Mesothelial cell of epicardium (in vitro differentiated cells): Measurements from ENCODE around the gene CELF2. TPM values are rescaled to one million over a fixed set of nuclear protein-coding genes. Genes with fewer than 3 reads are reported as not detected.

Experiments
- DNase-seq, 2 experiments: peaks; one replicate each; pipeline ENCODE4 v3.0.0; 2021; ENCODE audit warnings: low spot score in 2 of 2; ENCODE audit not compliant: unreplicated experiment in 2 of 2
- H3K27ac Mint-ChIP-seq: 2 replicates; pipeline ENCODE4 v1.8.0; 2021; ENCODE audit warnings: mixed read lengths
- H3K27me3 Mint-ChIP-seq: 2 replicates; pipeline ENCODE4 v1.8.0; 2021; ENCODE audit warnings: low read depth, mixed read lengths
- H3K36me3 Mint-ChIP-seq: 2 replicates; pipeline ENCODE4 v1.8.0; 2021; ENCODE audit warnings: mixed read lengths
- H3K4me1 Mint-ChIP-seq: 2 replicates; pipeline ENCODE4 v1.8.0; 2021; ENCODE audit warnings: mixed read lengths
- H3K4me3 Mint-ChIP-seq: 2 replicates; pipeline ENCODE4 v1.8.0; 2021; ENCODE audit warnings: mild to moderate bottlenecking, moderate library complexity, mixed read lengths
- H3K9me3 Mint-ChIP-seq: 2 replicates; pipeline ENCODE4 v1.8.0; 2021; ENCODE audit warnings: mixed read lengths
- total RNA-seq: library from RNA; stranded (reverse); gene quantifications from 3 replicates; pipeline ENCODE4 v1.2.1, GENCODE V29; 2021
- TF ChIP-seq, protein P1 (sequence below): fragments of 200-600 bp; sonication (generic); IDR thresholded peaks from one replicate; pipeline ENCODE4 v1.5.0; 2021; ENCODE audit warnings: antibody characterized with exemption; ENCODE audit not compliant: unreplicated experiment

The CELF2 gene
- total RNA-seq, 1 donor from 2014 or later: 24.0 TPM

- no peak for DNase-seq
- TF ChIP-seq, protein P1, sequence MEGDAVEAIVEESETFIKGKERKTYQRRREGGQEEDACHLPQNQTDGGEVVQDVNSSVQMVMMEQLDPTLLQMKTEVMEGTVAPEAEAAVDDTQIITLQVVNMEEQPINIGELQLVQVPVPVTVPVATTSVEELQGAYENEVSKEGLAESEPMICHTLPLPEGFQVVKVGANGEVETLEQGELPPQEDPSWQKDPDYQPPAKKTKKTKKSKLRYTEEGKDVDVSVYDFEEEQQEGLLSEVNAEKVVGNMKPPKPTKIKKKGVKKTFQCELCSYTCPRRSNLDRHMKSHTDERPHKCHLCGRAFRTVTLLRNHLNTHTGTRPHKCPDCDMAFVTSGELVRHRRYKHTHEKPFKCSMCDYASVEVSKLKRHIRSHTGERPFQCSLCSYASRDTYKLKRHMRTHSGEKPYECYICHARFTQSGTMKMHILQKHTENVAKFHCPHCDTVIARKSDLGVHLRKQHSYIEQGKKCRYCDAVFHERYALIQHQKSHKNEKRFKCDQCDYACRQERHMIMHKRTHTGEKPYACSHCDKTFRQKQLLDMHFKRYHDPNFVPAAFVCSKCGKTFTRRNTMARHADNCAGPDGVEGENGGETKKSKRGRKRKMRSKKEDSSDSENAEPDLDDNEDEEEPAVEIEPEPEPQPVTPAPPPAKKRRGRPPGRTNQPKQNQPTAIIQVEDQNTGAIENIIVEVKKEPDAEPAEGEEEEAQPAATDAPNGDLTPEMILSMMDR: no peak
- Mint-ChIP-seq H3K4me3 (no peak overlapping the region), H3K9me3 (no peaks in the 10 kb centered on the region), H3K36me3 (no peaks in the 10 kb centered on the region), H3K27ac (no peak overlapping the region), H3K4me1 (peaks cover 14% of the 10 kb centered on the region), H3K27me3 (peaks cover 47% of the 10 kb centered on the region)
Observed at GRCh38 chr10:11082526-11082925, 64.9 kb downstream of the CELF2 start.

DNA sequence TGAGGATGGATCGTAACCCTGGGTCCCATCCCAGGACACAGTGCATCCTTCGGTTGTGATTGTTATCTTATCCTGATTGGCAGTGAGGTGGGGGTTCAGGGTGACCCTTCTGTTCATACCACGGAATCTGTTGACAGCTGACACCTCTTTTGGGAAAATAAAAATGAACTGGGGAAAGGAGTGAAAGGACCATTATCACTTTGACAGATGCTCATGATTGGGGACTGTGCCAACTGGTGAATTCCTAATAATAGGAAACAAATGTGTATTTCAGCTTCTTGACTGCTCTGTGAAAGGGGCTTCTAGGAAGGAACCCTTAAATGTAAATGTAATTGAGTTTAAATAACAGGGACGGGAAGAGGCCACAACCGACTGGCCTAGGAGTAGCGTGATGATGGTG is 65.4 kb downstream of the CELF2 start:
- Mint-ChIP-seq H3K27me3 (peaks cover 44% of the 10 kb centered on the region), H3K27ac (no peak overlapping the region), H3K36me3 (no peaks in the 10 kb centered on the region), H3K4me1 (peaks cover 12% of the 10 kb centered on the region), H3K4me3 (no peak overlapping the region), H3K9me3 (no peaks in the 10 kb centered on the region)
- DNase-seq: no peak
- TF ChIP-seq, protein P1: no peak

DNA sequence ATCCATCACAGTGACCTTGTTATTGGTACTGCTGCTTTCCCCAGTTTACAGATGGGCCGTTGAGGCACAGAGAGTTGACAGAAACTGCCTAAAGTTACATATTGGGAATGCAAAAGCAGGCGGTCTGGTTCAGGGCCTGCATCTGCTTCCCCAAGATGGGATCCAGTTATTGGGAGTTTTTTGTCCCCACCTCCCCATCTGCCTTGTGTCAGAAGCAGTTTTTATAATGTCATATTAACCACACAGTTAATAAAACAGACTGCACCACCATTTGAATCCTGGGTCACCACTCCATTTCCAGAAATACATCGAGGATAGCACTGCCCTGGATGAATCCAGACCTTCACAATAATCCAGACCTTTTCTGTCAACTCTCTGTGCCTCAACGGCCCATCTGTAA is 67.9 kb downstream of the CELF2 start:
- peak overlapping the region; percentile 17 for H3K27ac Mint-ChIP-seq
- H3K9me3 Mint-ChIP-seq: no peaks in the 10 kb centered on the region
- no peak for DNase-seq
- no peak overlapping the region for H3K4me3 Mint-ChIP-seq
- peaks cover 31% of the 10 kb centered on the region for H3K27me3 Mint-ChIP-seq
- H3K36me3 Mint-ChIP-seq: no peaks in the 10 kb centered on the region
- H3K4me1 Mint-ChIP-seq: peaks cover 12% of the 10 kb centered on the region
- TF ChIP-seq, protein P1: no peak

GRCh38 chr10:11086177-11086840 is 68.6 kb downstream of the CELF2 start:
- peak overlapping the region; percentile 94 for H3K27ac Mint-ChIP-seq
- H3K36me3 Mint-ChIP-seq: no peaks in the 10 kb centered on the region
- peaks cover 31% of the 10 kb centered on the region for H3K27me3 Mint-ChIP-seq
- peaks cover 12% of the 10 kb centered on the region for H3K4me1 Mint-ChIP-seq
- no peak for DNase-seq
- no peak overlapping the region for H3K4me3 Mint-ChIP-seq
- TF ChIP-seq, protein P1: no peak
- no peaks in the 10 kb centered on the region for H3K9me3 Mint-ChIP-seq

GRCh38 chr10:11087372-11087771 is 69.7 kb downstream of the CELF2 start:
- Mint-ChIP-seq H3K4me1 (peaks cover 12% of the 10 kb centered on the region), H3K9me3 (no peaks in the 10 kb centered on the region), H3K27ac (no peak overlapping the region), H3K27me3 (peaks cover 30% of the 10 kb centered on the region), H3K4me3 (no peak overlapping the region), H3K36me3 (no peaks in the 10 kb centered on the region)
- no peak for DNase-seq
- TF ChIP-seq, protein P1: no peak

DNA sequence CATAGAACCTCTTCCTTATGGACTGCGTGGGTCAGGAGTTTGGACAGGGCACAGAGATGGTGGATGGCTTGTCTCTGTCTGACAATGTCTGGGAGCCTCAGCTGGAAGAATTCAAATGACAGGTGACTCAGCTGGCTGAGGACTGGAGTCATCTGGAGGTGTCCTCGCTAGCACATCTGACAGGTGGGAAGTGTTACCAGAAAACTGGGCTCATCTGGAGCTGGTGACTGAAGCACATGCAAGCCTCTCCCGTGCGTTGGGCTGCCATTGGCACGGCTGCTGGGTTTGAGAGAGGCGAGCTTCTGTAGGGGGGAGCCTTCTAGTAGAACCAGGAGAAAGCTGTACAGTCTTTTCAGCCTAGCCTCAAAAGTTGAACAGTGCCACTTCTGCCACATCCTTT is 71.0 kb downstream of the CELF2 start:
- H3K4me3 Mint-ChIP-seq: no peak overlapping the region
- no peak for DNase-seq
- peaks cover 5% of the 10 kb centered on the region for H3K4me1 Mint-ChIP-seq
- TF ChIP-seq, protein P1: no peak
- H3K9me3 Mint-ChIP-seq: no peaks in the 10 kb centered on the region
- no peaks in the 10 kb centered on the region for H3K36me3 Mint-ChIP-seq
- H3K27me3 Mint-ChIP-seq: peaks cover 24% of the 10 kb centered on the region
- H3K27ac Mint-ChIP-seq: no peak overlapping the region
